ENCODE measurements around the gene ATP6V0D1. TPM values are rescaled to one million over a fixed set of nuclear protein-coding genes. Genes with fewer than 3 reads are reported as not detected.

Gene ATP6V0D1
- total RNA-seq, 1 experiment from 2014 or later, result 80.5 TPM

- Histone ChIP-seq H3K4me3 (no peak overlapping the region), H3K27me3 (replicated peaks) (no peaks in the 10 kb centered on the region), H3K9me3 (replicated peaks) (no peaks in the 10 kb centered on the region), H3K4me1 (replicated peaks) (no peaks in the 10 kb centered on the region), H3K27ac (no peak overlapping the region), H3K36me3 (peaks cover 39% of the 10 kb centered on the region)
- DNase-seq (ENCODE audit: low read depth in 1 of 2, low spot score in 2 of 2), result no peak
Observed at GRCh38 chr16:67441271-67441753, 39.6 kb downstream of the ATP6V0D1 start.

GRCh38 chr16:67438824-67439393, 42.0 kb downstream of the ATP6V0D1 start:
- H3K4me3 ChIP-seq, result no peak overlapping the region
- no peaks in the 10 kb centered on the region for H3K4me1 ChIP-seq (replicated peaks)
- H3K36me3 ChIP-seq, result peaks cover 37% of the 10 kb centered on the region
- H3K27me3 ChIP-seq (replicated peaks), result no peaks in the 10 kb centered on the region
- H3K9me3 ChIP-seq (replicated peaks), result no peaks in the 10 kb centered on the region
- H3K27ac ChIP-seq, result no peak overlapping the region
- DNase-seq (ENCODE audit: low read depth in 1 of 2, low spot score in 2 of 2), result no peak

- Histone ChIP-seq H3K9me3 (replicated peaks) (no peaks in the 10 kb centered on the region), H3K27me3 (replicated peaks) (no peaks in the 10 kb centered on the region), H3K27ac (no peak overlapping the region), H3K4me1 (replicated peaks) (no peaks in the 10 kb centered on the region), H3K36me3 (peaks cover 36% of the 10 kb centered on the region), H3K4me3 (no peak overlapping the region)
- no peak for DNase-seq (ENCODE audit: low read depth in 1 of 2, low spot score in 2 of 2)
Observed at GRCh38 chr16:67438098-67438791, 42.7 kb downstream of the ATP6V0D1 start.

- no peaks in the 10 kb centered on the region for H3K4me1 ChIP-seq (replicated peaks)
- H3K27me3 ChIP-seq (replicated peaks), result no peaks in the 10 kb centered on the region
- no peak overlapping the region for H3K27ac ChIP-seq
Observed at GRCh38 chr16:67437513-67437912, 43.4 kb downstream of the ATP6V0D1 start.

GRCh38 chr16:67436640-67437193, 44.2 kb downstream of the ATP6V0D1 start:
- H3K27me3 ChIP-seq (replicated peaks), result peaks cover under 1% of the 10 kb centered on the region; the same call in 1 of the 2 replicates
- no peak overlapping the region for H3K4me3 ChIP-seq
- DNase-seq (ENCODE audit: low read depth in 1 of 2, low spot score in 2 of 2), result no peak
- H3K9me3 ChIP-seq (replicated peaks), result no peaks in the 10 kb centered on the region; the same call in 1 of the 2 replicates
- H3K27ac ChIP-seq, result no peak overlapping the region
- peaks cover 31% of the 10 kb centered on the region for H3K36me3 ChIP-seq
- peaks cover 2% of the 10 kb centered on the region for H3K4me1 ChIP-seq (replicated peaks)

More at GRCh38 chr16:67437513-67437912, 43.4 kb downstream of the ATP6V0D1 start:
- peaks cover 33% of the 10 kb centered on the region for H3K36me3 ChIP-seq
- no peak for DNase-seq (ENCODE audit: low read depth in 1 of 2, low spot score in 2 of 2)
- no peak overlapping the region for H3K4me3 ChIP-seq
- H3K9me3 ChIP-seq (replicated peaks), result no peaks in the 10 kb centered on the region

- no peak overlapping the region for H3K27ac ChIP-seq
- H3K4me1 ChIP-seq (replicated peaks), result peaks cover 8% of the 10 kb centered on the region
- DNase-seq (ENCODE audit: low read depth in 1 of 2, low spot score in 2 of 2), result no peak
- H3K9me3 ChIP-seq (replicated peaks), result no peaks in the 10 kb centered on the region; the same call in 1 of the 2 replicates
- H3K27me3 ChIP-seq (replicated peaks), result peaks cover 5% of the 10 kb centered on the region
- H3K4me3 ChIP-seq, result no peak overlapping the region
- H3K36me3 ChIP-seq, result peaks cover 26% of the 10 kb centered on the region
Observed at GRCh38 chr16:67435758-67436164, 45.2 kb downstream of the ATP6V0D1 start.

GRCh38 chr16:67433131-67433719, 47.7 kb downstream of the ATP6V0D1 start:
- H3K27me3 ChIP-seq (replicated peaks), result peaks cover 30% of the 10 kb centered on the region
- no peak overlapping the region for H3K4me3 ChIP-seq
- H3K4me1 ChIP-seq (replicated peaks), result peaks cover 17% of the 10 kb centered on the region
- H3K27ac ChIP-seq, result no peak overlapping the region
- DNase-seq (ENCODE audit: low read depth in 1 of 2, low spot score in 2 of 2), result no peak
- H3K36me3 ChIP-seq, result peaks cover 11% of the 10 kb centered on the region
- no peaks in the 10 kb centered on the region; the same call in 1 of the 2 replicates for H3K9me3 ChIP-seq (replicated peaks)

- DNase-seq (ENCODE audit: low read depth in 1 of 2, low spot score in 2 of 2), result no peak
- Histone ChIP-seq H3K4me1 (replicated peaks) (peaks cover 18% of the 10 kb centered on the region), H3K27ac (no peak overlapping the region), H3K4me3 (no peak overlapping the region), H3K27me3 (replicated peaks) (peaks cover 31% of the 10 kb centered on the region), H3K36me3 (peaks cover 4% of the 10 kb centered on the region), H3K9me3 (replicated peaks) (no peaks in the 10 kb centered on the region; the same call in 1 of the 2 replicates)
Observed at GRCh38 chr16:67432506-67432890, 48.5 kb downstream of the ATP6V0D1 start.

GRCh38 chr16:67431775-67432505, 49.0 kb downstream of the ATP6V0D1 start:
- Histone ChIP-seq H3K36me3 (peaks cover 4% of the 10 kb centered on the region), H3K4me1 (replicated peaks) (peaks cover 18% of the 10 kb centered on the region), H3K27ac (no peak overlapping the region), H3K27me3 (replicated peaks) (peaks cover 31% of the 10 kb centered on the region), H3K4me3 (peak overlapping the region; percentile 32), H3K9me3 (replicated peaks) (no peaks in the 10 kb centered on the region; the same call in 1 of the 2 replicates)
- no peak for DNase-seq (ENCODE audit: low read depth in 1 of 2, low spot score in 2 of 2)

GRCh38 chr16:67430977-67431774, 49.8 kb downstream of the ATP6V0D1 start, which contains the start of gene HSD11B2:
Gene HSD11B2, plus strand, starts transcription at chr16:67431121. Its CDS starts 128 bp downstream, at chr16:67431249.
- H3K4me3 ChIP-seq, result peak within 1 kb of the TSS; percentile 32
- H3K4me1 ChIP-seq (replicated peaks), result peaks cover 18% of the 10 kb centered on the region
- peaks cover 31% of the 10 kb centered on the region for H3K27me3 ChIP-seq (replicated peaks)
- H3K9me3 ChIP-seq (replicated peaks), result no peaks in the 10 kb centered on the region; the same call in 1 of the 2 replicates
- H3K27ac ChIP-seq, result no peak within 1 kb of the TSS
- DNase-seq (ENCODE audit: low read depth in 1 of 2, low spot score in 2 of 2), result no peak
- H3K36me3 ChIP-seq, result no peaks in the 10 kb centered on the region

GRCh38 chr16:67430504-67430976, 50.4 kb downstream of the ATP6V0D1 start:
- DNase-seq (ENCODE audit: low read depth in 1 of 2, low spot score in 2 of 2), result no peak
- peaks cover 18% of the 10 kb centered on the region for H3K4me1 ChIP-seq (replicated peaks)
- no peaks in the 10 kb centered on the region for H3K36me3 ChIP-seq
- no peaks in the 10 kb centered on the region; the same call in 1 of the 2 replicates for H3K9me3 ChIP-seq (replicated peaks)
- 0 out of 2 replicates have a peak overlapping the region, but pooled peaks have one; percentile 13 for H3K4me3 ChIP-seq
- no peak overlapping the region for H3K27ac ChIP-seq
- H3K27me3 ChIP-seq (replicated peaks), result peaks cover 31% of the 10 kb centered on the region

GRCh38 chr16:67429799-67430503, 51.0 kb downstream of the ATP6V0D1 start:
- Histone ChIP-seq H3K9me3 (replicated peaks) (no peaks in the 10 kb centered on the region; the same call in 1 of the 2 replicates), H3K27ac (no peak overlapping the region), H3K27me3 (replicated peaks) (peaks cover 31% of the 10 kb centered on the region), H3K4me3 (no peak overlapping the region), H3K4me1 (replicated peaks) (peaks cover 23% of the 10 kb centered on the region), H3K36me3 (no peaks in the 10 kb centered on the region)
- DNase-seq (ENCODE audit: low read depth in 1 of 2, low spot score in 2 of 2), result no peak

Data from SJSA1 (cell line).